Breast epithelium (tissue), 4 donors: ENCODE results near the gene HAPSTR1. TPM values are rescaled to one million over a fixed set of nuclear protein-coding genes. Genes with fewer than 3 reads are reported as not detected.
A peak's percentile ranks its signal among the peaks of the same experiment; 100 is the strongest.
"Not testable (repeated sequence)": the region's sequence is repeated elsewhere in the genome, so short reads cannot be mapped to it uniquely, and the experiment has no call there.

Experiments
- DNase-seq, 2 donors: peaks; one replicate each; pipeline ENCODE4 v3.0.0-alpha.2; 2019; ENCODE audit warnings: low spot score in 2 of 2
- H3K27ac ChIP-seq, 2 donors: fragments of 200-600 bp; sonication (generic) in 1 of 2; one replicate each; pipeline ENCODE4 v1.5.1; 2016 to 2019; ENCODE audit warnings: mild to moderate bottlenecking in 1 of 2
- H3K27me3 ChIP-seq, 2 donors: fragments of 200-600 bp; sonication (generic) in 1 of 2; one replicate each; pipeline versions ENCODE4 v1.5.1 to v1.6.0; 2017 to 2019; ENCODE audit warnings: control low read depth in 1 of 2, mild to moderate bottlenecking in 1 of 2
- H3K36me3 ChIP-seq: fragments of 200-600 bp; one replicate; pipeline ENCODE4 v1.5.1; 2019
- H3K4me1 ChIP-seq, 2 donors: fragments of 200-600 bp; sonication (generic); one replicate each; pipeline ENCODE4 v1.5.1; 2016 to 2019; ENCODE audit warnings: control low read depth in 1 of 2
- H3K4me3 ChIP-seq, 3 donors: fragments of 200-600 bp; sonication (generic); 1 replicate in 2 of 3; 2 replicates in 1 of 3; pipeline ENCODE4 v1.5.1; 2016 to 2019; ENCODE audit warnings: mild to moderate bottlenecking in 3 of 3, moderate library complexity in 2 of 3
- H3K9me3 ChIP-seq, 2 donors: fragments of 200-600 bp; sonication (generic) in 1 of 2; one replicate each; pipeline ENCODE4 v1.5.1; 2016 to 2019; ENCODE audit warnings: control low read depth in 1 of 2
- CTCF ChIP-seq, 3 donors: fragments of 450-650 bp; IDR thresholded peaks; one replicate each; pipeline ENCODE4 v1.5.1; 2016 to 2017; ENCODE audit warnings: antibody characterized with exemption in 3 of 3, mild to moderate bottlenecking in 3 of 3, moderate library complexity in 3 of 3
- POLR2A ChIP-seq: fragments of 450-650 bp; IDR thresholded peaks from one replicate; pipeline ENCODE4 v1.6.1; 2016; ENCODE audit warnings: antibody characterized with exemption, mild to moderate bottlenecking, moderate library complexity
- POLR2AphosphoS5 ChIP-seq, 3 donors: sonication (generic); formaldehyde crosslinking; IDR thresholded peaks; one replicate each; pipeline ENCODE4 v1.6.1; 2017; ENCODE audit warnings: antibody characterized with exemption in 3 of 3
- intact Hi-C: fragments of 100-400 bp; cut with DNase I; formaldehyde crosslinking; loops from one replicate; pipeline ENCODE4 v1.15.1; 2023; ENCODE audit warnings: low total_unique reads
- total RNA-seq, 3 donors: library from RNA; depleted of rRNA; stranded (reverse); fragments of >200 nt; gene quantifications; one replicate each; pipeline ENCODE4 v1.1.0, GENCODE V29; 2016

The HAPSTR1 gene
- 10 to 100 TPM; 39.0 to 63.5 (median 50.1) TPM for total RNA-seq

GRCh38 chr16:9090960-9091866 is at the start of gene HAPSTR1:
Gene HAPSTR1, plus strand, starts transcription at chr16:9091644. Its CDS starts 401 bp downstream, at chr16:9092045.
- no peaks in the 10 kb centered on the region for H3K27me3 ChIP-seq
- intact Hi-C loops = no loop called here
- no peaks in the 10 kb centered on the region for H3K9me3 ChIP-seq
- H3K36me3 ChIP-seq = no peaks in the 10 kb centered on the region
- peak; percentile 100 for DNase-seq
- peak; percentile 98 to 99 (median 99) for TF ChIP-seq POLR2AphosphoS5 (IDR thresholded peaks at IDR 0.05)
- TF ChIP-seq CTCF (IDR thresholded peaks at IDR 0.05) = no peak
- peak; percentile 96 for TF ChIP-seq POLR2A
- H3K4me3 ChIP-seq = peak within 1 kb of the TSS; percentile 82 to 99 (median 88)
- peaks cover 0 to 9% of the 10 kb centered on the region in 2 donors for H3K4me1 ChIP-seq
- H3K27ac ChIP-seq = peak within 1 kb of the TSS; percentile 97 to 99

GRCh38 chr16:9042533-9042932 is 48.9 kb upstream of the HAPSTR1 start:
- intact Hi-C loops = loop anchor here (10.0 kb wide), 1 partner anchor 342 kb away; no protein-coding TSS in a partner anchor
- no peak overlapping the region for H3K27ac ChIP-seq
- no peak for DNase-seq
- TF ChIP-seq CTCF (IDR thresholded peaks at IDR 0.05) = no peak
- no peak for TF ChIP-seq POLR2AphosphoS5 (IDR thresholded peaks at IDR 0.05)
- TF ChIP-seq POLR2A = no peak
- no peaks in the 10 kb centered on the region for H3K9me3 ChIP-seq
- H3K4me1 ChIP-seq = no peaks in the 10 kb centered on the region
- H3K4me3 ChIP-seq = no peak overlapping the region
- no peaks in the 10 kb centered on the region for H3K27me3 ChIP-seq
- no peaks in the 10 kb centered on the region for H3K36me3 ChIP-seq

- Histone ChIP-seq H3K9me3 (no peaks in the 10 kb centered on the region), H3K27ac (no peak overlapping the region), H3K36me3 (no peaks in the 10 kb centered on the region), H3K4me1 (no peaks in the 10 kb centered on the region), H3K27me3 (no peaks in the 10 kb centered on the region), H3K4me3 (no peak overlapping the region)
- no peak for TF ChIP-seq CTCF (IDR thresholded peaks at IDR 0.05)
- no peak for TF ChIP-seq POLR2AphosphoS5 (IDR thresholded peaks at IDR 0.05)
- no peak for TF ChIP-seq POLR2A
- intact Hi-C loops = loop anchor here (10.0 kb wide), 1 partner anchor 342 kb away; no protein-coding TSS in a partner anchor
- DNase-seq = no peak
Observed at GRCh38 chr16:9042964-9043680, 48.3 kb upstream of the HAPSTR1 start.

GRCh38 chr16:9045562-9045961 is 45.9 kb upstream of the HAPSTR1 start:
- H3K27ac ChIP-seq, H3K4me3 ChIP-seq, H3K4me1 ChIP-seq, H3K36me3 ChIP-seq, H3K9me3 ChIP-seq, DNase-seq, H3K27me3 ChIP-seq: not testable (repeated sequence)
- intact Hi-C loops = loop anchor here (10.0 kb wide), 1 partner anchor 339 kb away; no protein-coding TSS in a partner anchor

GRCh38 chr16:9046667-9047055 is 44.8 kb upstream of the HAPSTR1 start:
- H3K27me3 ChIP-seq = no peaks in the 10 kb centered on the region
- DNase-seq = no peak
- intact Hi-C loops = loop anchor here (10.0 kb wide), 1 partner anchor 338 kb away; no protein-coding TSS in a partner anchor
- H3K36me3 ChIP-seq = no peaks in the 10 kb centered on the region
- no peak overlapping the region for H3K4me3 ChIP-seq
- no peaks in the 10 kb centered on the region for H3K4me1 ChIP-seq
- TF ChIP-seq CTCF (IDR thresholded peaks at IDR 0.05) = no peak
- TF ChIP-seq POLR2AphosphoS5 (IDR thresholded peaks at IDR 0.05) = no peak
- TF ChIP-seq POLR2A = no peak
- H3K9me3 ChIP-seq = no peaks in the 10 kb centered on the region
- H3K27ac ChIP-seq = no peak overlapping the region
